Measurements from ENCODE around the gene MAGI3.

Gene MAGI3

DNA sequence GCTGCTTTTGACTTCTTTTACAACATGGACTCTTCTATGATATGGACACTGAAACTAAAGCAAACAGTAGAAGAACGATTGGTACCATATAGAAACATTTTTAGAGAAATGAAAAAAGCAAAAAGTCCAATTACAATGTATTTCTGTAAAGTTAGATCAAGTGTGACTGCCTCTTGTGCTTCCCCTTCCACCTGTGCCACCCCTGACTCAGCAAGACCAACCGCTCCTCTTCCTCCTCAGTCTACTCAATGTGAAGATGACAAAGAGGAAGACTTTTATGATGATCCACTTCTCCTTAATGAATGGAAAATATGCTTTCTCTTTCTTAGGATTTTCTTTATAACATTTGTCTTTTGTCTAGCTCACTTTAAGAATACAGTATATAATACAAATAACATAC lies 302.0 kb downstream of the MAGI3 start:
- Histone ChIP-seq H3K4me1 (ENCODE audit: control insufficient read depth, insufficient read depth, low read length) (no peaks in the 10 kb centered on the region), H3K36me3 (ENCODE audit: control insufficient read depth in 2 of 2, insufficient read depth in 1 of 2, low read length in 2 of 2) (peaks cover 0 to 43% of the 10 kb centered on the region in 2 experiments; a peak in 2 of 3 replicates), H3K4me3 (ENCODE audit: low read depth, low read length) (no peak overlapping the region), H3K9me3 (ENCODE audit: control insufficient read depth, insufficient read depth, low read depth, low read length) (no peaks in the 10 kb centered on the region), H3K27ac (ENCODE audit: extremely low read depth, low read depth, low read length) (no peak overlapping the region)
- ChIA-PET POLR2A (no interaction called here), CTCF (interaction anchor here (0.6 kb wide), 2 partner anchors 30 to 654 kb away, joined by 3 to 4 read pairs; no protein-coding TSS in a partner anchor)
- TF ChIP-seq TCF7L2 (IDR thresholded peaks at IDR 0.05; ENCODE audit: borderline replicate concordance, low read depth, low read length) (no peak), ZBTB49 (tag by site-specific recombination; IDR thresholded peaks at IDR 0.05; ENCODE audit: low read depth) (no peak), ZNF660 (tag by site-specific recombination; IDR thresholded peaks at IDR 0.05) (no peak), ZNF335 (tag by site-specific recombination; conservative IDR thresholded peaks at IDR 0.05) (no peak), ZNF488 (tag by site-specific recombination; IDR thresholded peaks at IDR 0.05) (no peak), ZNF549 (tag by site-specific recombination; IDR thresholded peaks at IDR 0.05) (no peak), ZNF394 (tag by site-specific recombination; IDR thresholded peaks at IDR 0.05; ENCODE audit: borderline replicate concordance) (no peak), ZNF473 (tag by site-specific recombination; IDR thresholded peaks at IDR 0.05) (no peak), ZNF561 (tag by site-specific recombination; IDR thresholded peaks at IDR 0.05; ENCODE audit: borderline replicate concordance) (no peak), ZNF132 (tag by site-specific recombination; IDR thresholded peaks at IDR 0.05; ENCODE audit: borderline replicate concordance) (no peak), ZSCAN5A (tag by site-specific recombination; IDR thresholded peaks at IDR 0.05) (no peak), ZNF792 (tag by site-specific recombination; IDR thresholded peaks at IDR 0.05) (no peak)
- TF ChIP-seq, protein P1, sequence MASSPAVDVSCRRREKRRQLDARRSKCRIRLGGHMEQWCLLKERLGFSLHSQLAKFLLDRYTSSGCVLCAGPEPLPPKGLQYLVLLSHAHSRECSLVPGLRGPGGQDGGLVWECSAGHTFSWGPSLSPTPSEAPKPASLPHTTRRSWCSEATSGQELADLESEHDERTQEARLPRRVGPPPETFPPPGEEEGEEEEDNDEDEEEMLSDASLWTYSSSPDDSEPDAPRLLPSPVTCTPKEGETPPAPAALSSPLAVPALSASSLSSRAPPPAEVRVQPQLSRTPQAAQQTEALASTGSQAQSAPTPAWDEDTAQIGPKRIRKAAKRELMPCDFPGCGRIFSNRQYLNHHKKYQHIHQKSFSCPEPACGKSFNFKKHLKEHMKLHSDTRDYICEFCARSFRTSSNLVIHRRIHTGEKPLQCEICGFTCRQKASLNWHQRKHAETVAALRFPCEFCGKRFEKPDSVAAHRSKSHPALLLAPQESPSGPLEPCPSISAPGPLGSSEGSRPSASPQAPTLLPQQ (tag by site-specific recombination; IDR thresholded peaks at IDR 0.05): no peak
- TF ChIP-seq, protein P2, sequence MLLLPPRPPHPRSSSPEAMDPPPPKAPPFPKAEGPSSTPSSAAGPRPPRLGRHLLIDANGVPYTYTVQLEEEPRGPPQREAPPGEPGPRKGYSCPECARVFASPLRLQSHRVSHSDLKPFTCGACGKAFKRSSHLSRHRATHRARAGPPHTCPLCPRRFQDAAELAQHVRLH (tag by site-specific recombination; IDR thresholded peaks at IDR 0.05): no peak

DNA sequence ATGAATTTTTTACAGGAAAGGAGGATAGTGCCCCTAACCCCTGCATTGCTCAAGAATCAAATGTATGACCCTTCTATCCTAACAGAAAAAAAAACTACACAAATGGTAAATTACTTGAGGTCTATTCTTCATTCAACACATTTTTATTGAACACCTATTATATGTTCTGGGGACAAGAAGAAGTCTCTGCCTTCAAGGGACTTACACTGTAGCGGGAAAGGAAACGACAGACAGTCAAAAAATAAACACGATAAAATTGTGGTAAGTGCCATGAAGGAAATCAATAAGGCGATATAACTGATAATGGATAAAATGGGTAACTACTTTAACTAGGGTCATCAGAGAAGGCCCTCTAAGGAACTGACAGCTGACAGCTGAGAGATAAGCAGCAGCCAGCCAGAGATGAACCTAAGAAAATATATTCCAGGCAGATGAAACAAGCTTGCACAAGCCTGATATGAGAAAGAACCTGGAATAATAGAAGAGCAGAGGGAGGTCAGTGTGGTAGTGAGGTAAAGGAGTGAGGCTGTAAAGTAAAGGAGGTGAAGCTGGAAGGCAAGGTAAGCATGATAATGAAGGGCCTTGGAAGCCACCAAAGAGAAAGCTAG lies 302.6 kb downstream of the MAGI3 start:
- TF ChIP-seq ZBTB48 (tag by site-specific recombination; IDR thresholded peaks at IDR 0.05): no peak
- no peak for TF ChIP-seq ZNF366 (tag by site-specific recombination; conservative IDR thresholded peaks at IDR 0.05)
- TF ChIP-seq KLF16 (tag by site-specific recombination; IDR thresholded peaks at IDR 0.05): no peak
- no peak for TF ChIP-seq ZNF169 (tag by site-specific recombination; IDR thresholded peaks at IDR 0.05)
- TF ChIP-seq RBAK (tag by site-specific recombination; IDR thresholded peaks at IDR 0.05): no peak
- TF ChIP-seq INSM2 (tag by site-specific recombination; IDR thresholded peaks at IDR 0.05): no peak
- CTCF ChIA-PET: interaction anchor here (0.6 kb wide), 1 partner anchor 29 kb away, joined by 4 read pairs; no protein-coding TSS in a partner anchor
- Histone ChIP-seq H3K4me1 (ENCODE audit: control insufficient read depth, insufficient read depth, low read length) (no peaks in the 10 kb centered on the region), H3K36me3 (ENCODE audit: control insufficient read depth in 2 of 2, insufficient read depth in 1 of 2, low read length in 2 of 2) (peaks cover 0 to 46% of the 10 kb centered on the region in 2 experiments; a peak in 2 of 3 replicates), H3K4me3 (ENCODE audit: low read depth, low read length) (no peak overlapping the region), H3K9me3 (ENCODE audit: control insufficient read depth, insufficient read depth, low read depth, low read length) (no peaks in the 10 kb centered on the region), H3K27ac (ENCODE audit: extremely low read depth, low read depth, low read length) (no peak overlapping the region)
- POLR2A ChIA-PET: no interaction called here
